ENCODE results near the gene TBC1D22B. TPM values are rescaled to one million over a fixed set of nuclear protein-coding genes. Genes with fewer than 3 reads are reported as not detected.

The TBC1D22B gene
- total RNA-seq, 1 experiment from 2014 or later, result 13.5 TPM

GRCh38 chr6:37221585-37222124, 35.9 kb upstream of the TBC1D22B start:
- intact Hi-C loops (cut with micrococcal nuclease; ENCODE audit: unreplicated experiment), result no loop called here
- no peak for TF ChIP-seq EZH2 (IDR thresholded peaks at IDR 0.05; ENCODE audit: borderline replicate concordance, low read depth, low read length, poor library complexity, severe bottlenecking)
- TF ChIP-seq, protein P1, sequence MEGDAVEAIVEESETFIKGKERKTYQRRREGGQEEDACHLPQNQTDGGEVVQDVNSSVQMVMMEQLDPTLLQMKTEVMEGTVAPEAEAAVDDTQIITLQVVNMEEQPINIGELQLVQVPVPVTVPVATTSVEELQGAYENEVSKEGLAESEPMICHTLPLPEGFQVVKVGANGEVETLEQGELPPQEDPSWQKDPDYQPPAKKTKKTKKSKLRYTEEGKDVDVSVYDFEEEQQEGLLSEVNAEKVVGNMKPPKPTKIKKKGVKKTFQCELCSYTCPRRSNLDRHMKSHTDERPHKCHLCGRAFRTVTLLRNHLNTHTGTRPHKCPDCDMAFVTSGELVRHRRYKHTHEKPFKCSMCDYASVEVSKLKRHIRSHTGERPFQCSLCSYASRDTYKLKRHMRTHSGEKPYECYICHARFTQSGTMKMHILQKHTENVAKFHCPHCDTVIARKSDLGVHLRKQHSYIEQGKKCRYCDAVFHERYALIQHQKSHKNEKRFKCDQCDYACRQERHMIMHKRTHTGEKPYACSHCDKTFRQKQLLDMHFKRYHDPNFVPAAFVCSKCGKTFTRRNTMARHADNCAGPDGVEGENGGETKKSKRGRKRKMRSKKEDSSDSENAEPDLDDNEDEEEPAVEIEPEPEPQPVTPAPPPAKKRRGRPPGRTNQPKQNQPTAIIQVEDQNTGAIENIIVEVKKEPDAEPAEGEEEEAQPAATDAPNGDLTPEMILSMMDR (conservative IDR thresholded peaks at IDR 0.05; ENCODE audit: low read depth, low read length), result no peak

GRCh38 chr6:37222125-37222967, 35.2 kb upstream of the TBC1D22B start:
- Histone ChIP-seq H3K4me1 (ENCODE audit: insufficient read depth, low read length, poor library complexity, severe bottlenecking) (peaks cover 18% of the 10 kb centered on the region), H3K4me3 (ENCODE audit: low read depth, low read length, poor library complexity, severe bottlenecking) (peak overlapping the region; percentile 59), H3K36me3 (ENCODE audit: insufficient read depth, low read length, poor library complexity, severe bottlenecking) (no peaks in the 10 kb centered on the region), H3K27ac (ENCODE audit: low read depth, low read length, poor library complexity, severe bottlenecking) (peak overlapping the region; percentile 27), H3K9me3 (ENCODE audit: low read depth, low read length, poor library complexity, severe bottlenecking) (no peaks in the 10 kb centered on the region), H3K27me3 (replicated peaks; ENCODE audit: insufficient read depth, low read depth, low read length, poor library complexity) (no peaks in the 10 kb centered on the region)
- CTCF ChIA-PET, result interaction anchor here (0.9 to 1.2 kb wide), 2 partner anchors 12 to 50 kb away, joined by 3 to 4 read pairs; no protein-coding TSS in a partner anchor
- intact Hi-C loops (cut with micrococcal nuclease; ENCODE audit: unreplicated experiment), result no loop called here
- DNase-seq (ENCODE audit: low spot score), result peak; percentile 97
- TF ChIP-seq, protein P1 (conservative IDR thresholded peaks at IDR 0.05; ENCODE audit: low read depth, low read length), result no peak
- no peak for TF ChIP-seq EZH2 (IDR thresholded peaks at IDR 0.05; ENCODE audit: borderline replicate concordance, low read depth, low read length, poor library complexity, severe bottlenecking)
- POLR2A ChIA-PET (ENCODE audit: low non-redundant PET), result no interaction called here
- no TSS peak for BruUV-seq (replicated peaks)

More at GRCh38 chr6:37221585-37222124, 35.9 kb upstream of the TBC1D22B start:
- ChIA-PET POLR2A (ENCODE audit: low non-redundant PET) (no interaction called here), CTCF (interaction anchor here (0.6 to 0.9 kb wide), 2 partner anchors 21 to 50 kb away, joined by 3 to 8 read pairs; no protein-coding TSS in a partner anchor)
- Histone ChIP-seq H3K4me3 (ENCODE audit: low read depth, low read length, poor library complexity, severe bottlenecking) (peak overlapping the region; percentile 59), H3K27ac (ENCODE audit: low read depth, low read length, poor library complexity, severe bottlenecking) (peak overlapping the region; percentile 27), H3K4me1 (ENCODE audit: insufficient read depth, low read length, poor library complexity, severe bottlenecking) (peaks cover 18% of the 10 kb centered on the region), H3K36me3 (ENCODE audit: insufficient read depth, low read length, poor library complexity, severe bottlenecking) (no peaks in the 10 kb centered on the region), H3K27me3 (replicated peaks; ENCODE audit: insufficient read depth, low read depth, low read length, poor library complexity) (no peaks in the 10 kb centered on the region), H3K9me3 (ENCODE audit: low read depth, low read length, poor library complexity, severe bottlenecking) (no peaks in the 10 kb centered on the region)
- no peak for DNase-seq (ENCODE audit: low spot score)
- BruUV-seq (replicated peaks), result no TSS peak

GRCh38 chr6:37222992-37223391, 34.6 kb upstream of the TBC1D22B start:
- H3K4me1 ChIP-seq (ENCODE audit: insufficient read depth, low read length, poor library complexity, severe bottlenecking), result peaks cover 18% of the 10 kb centered on the region
- BruUV-seq (replicated peaks), result no TSS peak
- H3K36me3 ChIP-seq (ENCODE audit: insufficient read depth, low read length, poor library complexity, severe bottlenecking), result no peaks in the 10 kb centered on the region
- ChIA-PET CTCF (interaction anchor here (0.9 to 1.2 kb wide), 2 partner anchors 13 to 51 kb away, joined by 3 to 4 read pairs; no protein-coding TSS in a partner anchor), POLR2A (ENCODE audit: low non-redundant PET) (no interaction called here)
- intact Hi-C loops (cut with micrococcal nuclease; ENCODE audit: unreplicated experiment), result no loop called here
- peak overlapping the region; percentile 27 for H3K27ac ChIP-seq (ENCODE audit: low read depth, low read length, poor library complexity, severe bottlenecking)
- DNase-seq (ENCODE audit: low spot score), result no peak
- no peaks in the 10 kb centered on the region for H3K27me3 ChIP-seq (replicated peaks; ENCODE audit: insufficient read depth, low read depth, low read length, poor library complexity)
- peak overlapping the region; percentile 59 for H3K4me3 ChIP-seq (ENCODE audit: low read depth, low read length, poor library complexity, severe bottlenecking)
- H3K9me3 ChIP-seq (ENCODE audit: low read depth, low read length, poor library complexity, severe bottlenecking), result no peaks in the 10 kb centered on the region
- TF ChIP-seq, protein P1 (conservative IDR thresholded peaks at IDR 0.05; ENCODE audit: low read depth, low read length), result no peak
- TF ChIP-seq EZH2 (IDR thresholded peaks at IDR 0.05; ENCODE audit: borderline replicate concordance, low read depth, low read length, poor library complexity, severe bottlenecking), result no peak

Data from A673 (cell line).